ENCODE results near the gene NR3C2.

DNA sequence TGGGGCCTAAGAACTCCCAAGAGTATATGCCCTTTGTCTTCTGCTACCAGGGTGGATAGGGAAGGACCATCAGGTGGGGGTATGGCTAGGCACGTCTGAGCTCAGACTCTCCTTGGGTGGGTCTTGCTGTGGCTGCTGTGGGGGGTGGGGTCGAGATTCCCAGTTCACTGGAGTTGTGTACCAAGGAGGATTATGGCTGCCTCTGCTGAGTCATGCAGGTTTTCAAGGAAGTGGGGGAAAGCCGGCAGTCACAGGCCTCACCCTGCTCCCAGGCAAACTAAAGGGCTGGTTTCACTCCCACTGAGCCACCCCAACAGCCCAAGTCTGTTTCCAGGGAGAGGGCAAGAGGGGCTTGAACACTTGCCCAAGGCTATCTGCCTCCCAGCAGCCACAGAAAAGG lies 249.7 kb downstream of the NR3C2 start:
- TF ChIP-seq, protein P1, sequence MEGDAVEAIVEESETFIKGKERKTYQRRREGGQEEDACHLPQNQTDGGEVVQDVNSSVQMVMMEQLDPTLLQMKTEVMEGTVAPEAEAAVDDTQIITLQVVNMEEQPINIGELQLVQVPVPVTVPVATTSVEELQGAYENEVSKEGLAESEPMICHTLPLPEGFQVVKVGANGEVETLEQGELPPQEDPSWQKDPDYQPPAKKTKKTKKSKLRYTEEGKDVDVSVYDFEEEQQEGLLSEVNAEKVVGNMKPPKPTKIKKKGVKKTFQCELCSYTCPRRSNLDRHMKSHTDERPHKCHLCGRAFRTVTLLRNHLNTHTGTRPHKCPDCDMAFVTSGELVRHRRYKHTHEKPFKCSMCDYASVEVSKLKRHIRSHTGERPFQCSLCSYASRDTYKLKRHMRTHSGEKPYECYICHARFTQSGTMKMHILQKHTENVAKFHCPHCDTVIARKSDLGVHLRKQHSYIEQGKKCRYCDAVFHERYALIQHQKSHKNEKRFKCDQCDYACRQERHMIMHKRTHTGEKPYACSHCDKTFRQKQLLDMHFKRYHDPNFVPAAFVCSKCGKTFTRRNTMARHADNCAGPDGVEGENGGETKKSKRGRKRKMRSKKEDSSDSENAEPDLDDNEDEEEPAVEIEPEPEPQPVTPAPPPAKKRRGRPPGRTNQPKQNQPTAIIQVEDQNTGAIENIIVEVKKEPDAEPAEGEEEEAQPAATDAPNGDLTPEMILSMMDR (IDR thresholded peaks at IDR 0.05) = no peak
- no peak for TF ChIP-seq TCF7L2 (IDR thresholded peaks at IDR 0.05; ENCODE audit: low read depth, low read length)
- no peak for TF ChIP-seq SIN3A (IDR thresholded peaks at IDR 0.05; ENCODE audit: borderline replicate concordance, insufficient read depth, low read depth, low read length)
- TF ChIP-seq, protein P2, sequence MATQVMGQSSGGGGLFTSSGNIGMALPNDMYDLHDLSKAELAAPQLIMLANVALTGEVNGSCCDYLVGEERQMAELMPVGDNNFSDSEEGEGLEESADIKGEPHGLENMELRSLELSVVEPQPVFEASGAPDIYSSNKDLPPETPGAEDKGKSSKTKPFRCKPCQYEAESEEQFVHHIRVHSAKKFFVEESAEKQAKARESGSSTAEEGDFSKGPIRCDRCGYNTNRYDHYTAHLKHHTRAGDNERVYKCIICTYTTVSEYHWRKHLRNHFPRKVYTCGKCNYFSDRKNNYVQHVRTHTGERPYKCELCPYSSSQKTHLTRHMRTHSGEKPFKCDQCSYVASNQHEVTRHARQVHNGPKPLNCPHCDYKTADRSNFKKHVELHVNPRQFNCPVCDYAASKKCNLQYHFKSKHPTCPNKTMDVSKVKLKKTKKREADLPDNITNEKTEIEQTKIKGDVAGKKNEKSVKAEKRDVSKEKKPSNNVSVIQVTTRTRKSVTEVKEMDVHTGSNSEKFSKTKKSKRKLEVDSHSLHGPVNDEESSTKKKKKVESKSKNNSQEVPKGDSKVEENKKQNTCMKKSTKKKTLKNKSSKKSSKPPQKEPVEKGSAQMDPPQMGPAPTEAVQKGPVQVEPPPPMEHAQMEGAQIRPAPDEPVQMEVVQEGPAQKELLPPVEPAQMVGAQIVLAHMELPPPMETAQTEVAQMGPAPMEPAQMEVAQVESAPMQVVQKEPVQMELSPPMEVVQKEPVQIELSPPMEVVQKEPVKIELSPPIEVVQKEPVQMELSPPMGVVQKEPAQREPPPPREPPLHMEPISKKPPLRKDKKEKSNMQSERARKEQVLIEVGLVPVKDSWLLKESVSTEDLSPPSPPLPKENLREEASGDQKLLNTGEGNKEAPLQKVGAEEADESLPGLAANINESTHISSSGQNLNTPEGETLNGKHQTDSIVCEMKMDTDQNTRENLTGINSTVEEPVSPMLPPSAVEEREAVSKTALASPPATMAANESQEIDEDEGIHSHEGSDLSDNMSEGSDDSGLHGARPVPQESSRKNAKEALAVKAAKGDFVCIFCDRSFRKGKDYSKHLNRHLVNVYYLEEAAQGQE (IDR thresholded peaks at IDR 0.05; ENCODE audit: insufficient read depth in 1 of 2, low read depth in 2 of 2, low read length in 1 of 2) = no peak

Measured in Panc1 (cell line).